Measurements from ENCODE around the gene TMPRSS3.

Gene TMPRSS3

DNA sequence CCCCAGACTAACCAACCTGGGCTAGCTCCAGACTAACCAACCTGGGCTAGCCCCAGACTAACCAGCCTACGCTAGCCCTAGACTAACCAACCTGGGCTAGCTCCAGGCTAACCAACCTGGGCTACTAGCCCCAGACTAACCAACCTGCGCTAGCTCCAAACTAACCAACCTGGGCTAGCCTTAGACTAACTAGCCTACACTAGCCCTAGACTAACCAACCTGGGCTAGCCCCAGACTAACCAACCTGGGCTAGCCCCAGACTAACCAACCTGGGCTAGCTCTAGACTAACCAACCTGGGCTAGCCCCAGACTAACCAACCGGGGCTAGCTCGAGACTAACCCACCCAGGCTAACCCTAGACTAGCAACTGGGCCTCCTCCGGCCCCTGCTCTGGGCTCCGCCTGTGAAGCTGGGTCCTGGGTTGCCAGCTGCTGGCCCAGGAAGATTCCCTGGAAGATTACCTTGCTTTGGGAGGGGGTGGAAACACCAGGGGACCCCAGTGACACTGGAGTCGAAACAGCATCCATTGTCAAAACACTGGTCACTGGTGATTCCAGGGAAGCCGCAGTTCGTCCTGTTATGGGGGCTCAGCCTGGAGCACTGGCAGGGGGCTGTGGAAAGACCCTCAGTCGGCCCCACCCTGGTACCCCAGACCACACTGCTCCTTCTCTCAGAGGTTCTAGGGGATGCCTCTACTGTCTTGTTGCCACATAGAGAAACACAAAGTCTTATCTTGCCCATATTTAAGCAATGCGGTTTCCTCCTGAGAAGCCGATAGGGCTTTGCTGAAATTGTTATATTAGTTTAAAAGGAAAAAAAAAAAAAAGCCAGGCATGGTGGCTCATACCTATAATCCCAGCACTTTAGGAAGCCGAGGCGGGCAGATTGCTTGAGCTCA is 46.2 kb downstream of the TMPRSS3 start:
- DNase-seq = no peak

DNA sequence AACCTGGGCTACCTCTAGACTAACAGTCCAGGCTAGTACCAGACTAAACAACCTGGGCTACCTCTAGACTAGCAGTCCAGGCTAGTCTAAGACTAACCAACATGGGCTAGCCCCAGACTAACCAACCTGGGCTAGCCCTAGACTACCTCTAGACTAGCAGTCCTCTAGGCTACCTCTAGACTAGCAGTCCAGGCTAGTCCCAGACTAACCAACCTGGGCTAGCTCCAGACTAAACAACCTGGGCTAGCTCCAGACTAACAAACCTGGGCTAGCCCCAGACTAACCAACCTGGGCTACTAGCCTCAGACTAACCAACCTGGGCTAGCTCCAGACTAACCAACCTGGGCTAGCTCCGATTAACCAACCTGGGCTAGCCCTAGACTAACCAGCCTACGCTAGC is 47.1 kb downstream of the TMPRSS3 start:
- no peak for DNase-seq

GRCh38 chr21:42347601-42348327 is 48.1 kb downstream of the TMPRSS3 start:
- no peak for DNase-seq

GRCh38 chr21:42346866-42347600 is 48.8 kb downstream of the TMPRSS3 start:
- no peak for DNase-seq

GRCh38 chr21:42346441-42346840 is 49.4 kb downstream of the TMPRSS3 start:
- DNase-seq = no peak

DNA sequence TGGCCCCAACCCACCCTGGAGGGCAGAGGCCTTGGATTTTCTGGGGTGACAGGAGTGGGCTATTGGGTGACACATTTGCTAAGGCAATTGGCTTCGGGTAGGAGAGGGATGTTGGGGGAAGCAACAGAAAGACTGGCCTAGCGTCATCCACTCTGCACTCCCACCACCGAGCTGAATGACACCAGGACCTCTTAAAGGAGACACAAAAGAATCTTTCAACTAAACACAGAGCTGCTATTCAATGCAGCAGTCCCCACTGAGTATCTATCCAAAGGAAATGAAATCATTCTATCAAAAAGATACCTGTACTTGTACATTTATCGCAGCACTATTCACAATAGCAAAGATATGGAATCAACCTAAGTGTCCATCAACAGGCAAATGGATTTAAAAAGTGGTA is 51.2 kb downstream of the TMPRSS3 start:
- no peak for DNase-seq

GRCh38 chr21:42343963-42344510 is 51.8 kb downstream of the TMPRSS3 start:
- no peak for DNase-seq

DNA sequence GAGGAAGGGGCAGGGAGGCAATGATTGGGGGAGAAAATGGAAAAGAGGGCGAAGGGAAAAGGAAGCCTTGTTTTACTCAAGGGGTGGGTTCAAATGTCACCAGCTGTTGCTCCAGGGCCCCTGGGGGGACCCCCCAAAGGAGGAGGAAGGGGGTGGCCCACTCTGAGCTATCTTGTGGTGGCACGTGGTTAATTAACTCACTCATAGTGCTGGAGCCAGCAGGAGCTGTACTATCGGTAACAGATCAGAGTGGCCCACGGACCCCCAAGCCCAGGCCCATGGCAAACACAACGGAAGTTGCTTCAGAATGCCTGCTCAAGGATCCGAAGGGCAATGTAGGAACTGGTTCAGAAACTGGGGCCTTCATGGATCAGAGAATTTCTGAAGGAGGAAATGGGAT is 52.3 kb downstream of the TMPRSS3 start:
- no peak for DNase-seq

DNA sequence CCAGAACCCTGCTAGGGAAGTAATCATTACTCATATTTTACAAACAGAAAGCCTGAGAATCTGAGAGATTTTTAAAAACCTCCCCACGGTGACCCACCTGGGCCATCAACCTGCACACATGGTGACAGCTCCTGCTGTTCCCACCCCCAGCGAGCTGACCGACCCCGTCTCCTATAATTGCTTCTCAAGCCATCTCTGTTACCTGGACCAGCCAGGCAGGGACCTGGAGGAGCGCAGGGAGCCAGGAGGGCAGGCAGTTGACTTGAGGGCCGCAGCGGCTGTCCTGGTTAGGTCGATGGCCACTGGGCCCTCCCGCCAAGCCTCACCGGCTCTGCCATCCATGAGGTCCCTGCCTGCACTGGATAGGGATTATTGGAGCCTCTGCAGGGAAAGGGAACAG is 52.8 kb downstream of the TMPRSS3 start:
- DNase-seq = no peak

DNA sequence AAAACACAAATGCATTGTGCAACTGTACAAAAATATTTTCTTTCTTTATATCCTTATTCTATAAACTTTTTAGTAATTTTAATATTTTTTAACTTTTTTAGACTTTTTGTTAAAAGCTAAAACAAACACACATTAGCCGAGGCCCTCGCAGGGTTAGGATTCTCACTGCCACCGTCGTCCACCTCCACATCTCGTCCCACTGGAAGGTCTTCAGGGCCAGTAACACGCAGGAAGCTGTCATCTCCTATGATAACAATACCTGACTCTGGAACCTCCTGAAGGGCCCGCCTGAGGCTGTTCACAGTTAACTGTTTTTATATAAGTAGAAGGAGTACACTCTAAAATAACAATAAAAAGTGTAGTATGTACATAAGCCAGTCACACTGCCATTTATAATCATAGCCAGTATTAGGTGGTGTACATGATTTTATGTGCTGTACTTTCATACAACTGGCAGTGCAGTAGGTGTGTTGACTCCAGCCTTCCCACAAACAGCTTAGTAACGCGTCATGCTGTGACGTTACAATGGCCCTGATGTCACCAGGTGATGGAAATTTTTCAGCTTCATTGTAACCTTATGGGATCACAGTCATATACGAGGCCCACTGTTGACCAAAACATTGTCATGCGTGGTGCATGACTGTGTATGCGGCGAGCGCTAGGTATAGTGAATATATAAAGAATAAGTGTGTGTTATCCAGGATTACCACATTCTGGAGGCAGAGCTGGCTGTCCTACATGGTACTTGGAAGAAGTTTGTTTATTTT is 53.9 kb downstream of the TMPRSS3 start:
- no peak for DNase-seq

DNA sequence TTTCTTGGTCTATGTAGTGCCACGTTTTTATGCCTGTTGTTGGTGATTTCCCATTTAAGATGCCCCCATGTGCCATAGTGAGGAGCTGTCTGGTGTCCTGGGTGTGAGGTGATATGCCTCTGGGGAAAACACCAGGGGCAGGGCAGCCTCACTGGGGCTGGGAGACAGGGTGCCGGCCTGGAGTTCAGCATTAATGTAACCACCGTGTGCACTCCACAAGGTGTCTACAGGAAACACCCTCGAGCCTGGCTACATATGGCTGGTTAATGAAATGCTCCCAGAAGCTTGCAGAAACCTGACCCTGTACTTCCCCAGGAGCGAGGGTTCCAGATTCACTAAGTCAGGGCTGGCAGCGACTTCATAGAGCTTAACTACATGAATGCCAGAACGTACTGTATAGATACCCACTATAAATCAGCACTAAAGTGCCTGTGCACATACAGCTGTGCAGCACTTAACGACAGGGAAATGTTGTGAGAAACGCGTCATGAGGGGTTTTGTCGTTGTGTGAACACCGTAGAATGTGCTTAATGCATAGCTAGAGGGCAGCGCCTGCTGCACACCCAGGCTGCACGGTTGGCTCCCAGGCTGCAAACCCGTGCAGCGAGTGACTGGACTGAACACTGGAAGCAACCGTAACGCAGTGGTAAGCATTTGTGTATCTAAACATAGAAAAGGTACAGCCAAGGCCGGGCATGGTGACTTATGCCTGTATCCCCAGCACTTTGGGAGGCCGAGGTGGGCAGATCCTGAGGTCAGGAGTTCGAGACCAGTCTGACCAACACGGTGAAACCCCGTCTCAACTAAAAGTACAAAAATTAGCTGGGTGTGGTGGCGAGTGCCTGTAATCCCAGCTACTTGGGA is 55.4 kb downstream of the TMPRSS3 start:
- DNase-seq = no peak

GRCh38 chr21:42338729-42339715 is 56.8 kb downstream of the TMPRSS3 start:
- no peak for DNase-seq

GRCh38 chr21:42337830-42338728 is 57.8 kb downstream of the TMPRSS3 start:
- peak; percentile 63 for DNase-seq

DNA sequence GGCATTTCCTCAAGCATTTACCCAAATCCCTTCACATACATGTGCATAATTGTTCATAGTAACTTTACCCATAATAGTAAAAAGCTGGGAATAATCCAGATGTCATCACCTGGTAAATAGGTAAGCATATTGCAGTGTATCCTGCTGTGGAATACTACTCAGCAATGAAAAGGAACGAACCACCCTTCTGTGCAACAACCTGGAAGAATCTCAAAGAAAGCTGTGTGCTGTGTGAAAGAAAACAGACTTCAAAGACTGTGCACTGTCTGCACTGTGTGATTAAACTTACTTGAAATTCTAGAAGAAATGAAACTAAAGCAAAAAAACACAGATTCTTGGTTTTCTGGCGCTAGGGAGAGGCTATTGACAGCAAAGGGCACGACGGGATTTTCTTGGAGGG is 58.6 kb downstream of the TMPRSS3 start:
- no peak for DNase-seq

DNA sequence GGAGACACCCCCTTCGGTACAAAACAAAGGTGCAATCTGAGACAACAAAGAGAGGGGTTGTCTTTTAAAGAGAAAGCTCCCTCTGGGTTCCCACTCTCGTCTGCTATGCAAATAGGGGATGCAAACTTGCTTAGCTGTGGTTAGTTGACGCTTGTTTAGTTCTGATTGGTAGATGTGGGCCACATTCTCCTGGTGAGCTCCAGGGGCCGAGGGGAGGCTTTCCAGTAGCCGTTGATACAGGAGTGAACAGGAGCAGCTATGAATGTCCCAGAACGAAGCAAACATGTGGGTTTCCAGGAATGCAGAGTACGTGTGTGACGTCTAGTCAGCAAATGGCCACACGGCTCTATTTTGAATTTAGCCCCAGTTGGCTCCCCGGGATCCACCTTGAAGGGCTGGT is 59.8 kb downstream of the TMPRSS3 start:
- no peak for DNase-seq

DNA sequence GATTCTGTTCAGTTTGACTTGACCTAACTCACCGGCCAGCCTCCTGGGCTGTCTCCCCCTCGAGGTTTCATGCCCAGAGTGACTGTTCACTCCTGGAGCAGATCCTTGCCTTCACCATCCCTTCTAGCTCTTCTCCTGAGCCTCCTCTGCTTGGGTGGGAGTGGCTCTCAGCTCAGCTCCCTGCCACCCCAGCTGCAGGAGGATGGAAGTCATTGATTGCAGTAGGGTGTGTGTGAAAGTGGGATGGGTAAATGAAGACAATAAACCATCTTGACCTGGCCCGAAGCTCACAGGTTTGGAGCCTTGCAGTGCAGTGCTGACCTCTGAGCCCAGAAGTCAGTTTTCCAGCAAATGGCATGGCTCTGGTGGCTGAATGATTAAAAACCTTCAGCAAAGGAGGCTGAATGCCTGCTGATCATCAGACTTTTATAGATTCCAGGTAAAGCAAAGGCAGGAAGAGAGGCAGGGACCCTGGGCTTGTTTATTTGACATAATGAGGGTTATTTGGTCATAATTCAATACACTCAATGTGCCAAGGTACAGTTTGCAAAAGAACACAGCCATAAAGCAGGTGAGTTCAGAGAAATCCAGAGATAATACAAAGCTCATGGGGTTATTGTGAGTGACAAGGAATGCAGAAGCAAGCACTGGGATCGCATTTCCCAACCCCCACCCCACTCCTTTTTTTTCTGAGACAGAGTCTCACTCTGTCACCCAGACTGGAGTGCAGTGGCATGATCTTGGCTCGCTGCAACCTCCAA is 63.1 kb downstream of the TMPRSS3 start:
- no peak for DNase-seq

DNA sequence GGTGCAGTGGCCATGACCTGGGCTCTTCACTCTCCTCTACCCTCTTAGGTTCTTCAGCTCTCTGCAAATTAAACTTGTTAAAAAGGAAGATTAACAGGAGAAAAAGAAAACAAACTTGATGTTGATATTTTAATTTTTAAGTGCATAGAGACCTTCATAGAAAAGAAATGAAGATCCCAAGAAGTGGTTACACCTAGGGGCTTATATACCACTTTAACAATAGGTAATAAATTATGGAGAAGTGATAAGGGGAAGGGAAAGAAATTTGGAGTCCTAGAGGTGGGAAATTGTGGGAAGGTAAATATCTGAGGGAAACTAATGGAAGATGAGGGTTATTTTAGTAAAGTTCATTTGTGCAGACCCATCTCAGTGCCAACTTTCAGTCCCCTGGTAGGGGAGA is 64.2 kb downstream of the TMPRSS3 start:
- no peak for DNase-seq

All from right forelimb (tissue), 1 donor.